HepG2 (cell line): Measurements from ENCODE around the gene ILRUN. TPM values are rescaled to one million over a fixed set of nuclear protein-coding genes. Genes with fewer than 3 reads are reported as not detected.
A peak's percentile ranks its signal among the peaks of the same experiment; 100 is the strongest.

Experiments used
- GFI1 ChIP-seq: sonication (generic); formaldehyde crosslinking; IDR thresholded peaks from 2 replicates; pipeline ENCODE4 v1.5.0; 2020; ENCODE audit warnings: missing genetic modification reagents, mild to moderate bottlenecking, borderline replicate concordance
- HDAC1 ChIP-seq: sonication (generic); formaldehyde crosslinking; IDR thresholded peaks from 2 replicates; pipeline ENCODE4 v1.5.1; 2020; ENCODE audit warnings: mild to moderate bottlenecking, missing genetic modification reagents
- HNF1B ChIP-seq: sonication (generic); formaldehyde crosslinking; IDR thresholded peaks from 2 replicates; pipeline ENCODE4 v1.5.1; 2020; ENCODE audit warnings: mild to moderate bottlenecking, moderate library complexity, missing genetic modification reagents
- IKZF4 ChIP-seq: sonication (generic); formaldehyde crosslinking; IDR thresholded peaks from 2 replicates; pipeline ENCODE4 v1.5.1; 2020; ENCODE audit warnings: borderline replicate concordance, mild to moderate bottlenecking, low read depth, missing genetic modification reagents; ENCODE audit errors: not compliant biosample characterization
- LBX2 ChIP-seq: sonication (generic); formaldehyde crosslinking; IDR thresholded peaks from 2 replicates; pipeline ENCODE4 v1.5.0; 2020; ENCODE audit warnings: missing genetic modification reagents, mild to moderate bottlenecking, borderline replicate concordance
- NFATC3 ChIP-seq: sonication (generic); formaldehyde crosslinking; IDR thresholded peaks from 2 replicates; pipeline ENCODE4 v1.5.1; 2020; ENCODE audit warnings: mild to moderate bottlenecking, missing genetic modification reagents
- SATB2 ChIP-seq: sonication (generic); formaldehyde crosslinking; IDR thresholded peaks from 2 replicates; pipeline ENCODE4 v1.5.0; 2020; ENCODE audit warnings: missing genetic modification reagents
- SMYD3 ChIP-seq: sonication (generic); formaldehyde crosslinking; IDR thresholded peaks from 2 replicates; pipeline ENCODE4 v1.8.1; 2023; ENCODE audit warnings: mild to moderate bottlenecking, missing genetic modification reagents
- TEAD3 ChIP-seq: optimal IDR thresholded peaks from 2 replicates; pipeline ENCODE3; 2016; ENCODE audit warnings: borderline replicate concordance
- THAP9 ChIP-seq: sonication (generic); formaldehyde crosslinking; IDR thresholded peaks from 2 replicates; pipeline ENCODE4; 2020; ENCODE audit warnings: missing genetic modification reagents, mild to moderate bottlenecking, borderline replicate concordance
- ZNF235 ChIP-seq: sonication (generic); formaldehyde crosslinking; IDR thresholded peaks from 2 replicates; pipeline ENCODE4 v1.8.1; 2023; ENCODE audit warnings: mild to moderate bottlenecking, missing genetic modification reagents, borderline replicate concordance
- ZNF609 ChIP-seq: sonication (generic); formaldehyde crosslinking; IDR thresholded peaks from 2 replicates; pipeline ENCODE4 v1.4.0; 2020; ENCODE audit warnings: mild to moderate bottlenecking, missing genetic modification reagents, borderline replicate concordance
- ZNF644 ChIP-seq: IDR thresholded peaks from 2 replicates; pipeline ENCODE4 v1.6.1; 2016; ENCODE audit warnings: low read depth
- ZNF777 ChIP-seq: sonication (generic); formaldehyde crosslinking; IDR thresholded peaks from 2 replicates; pipeline ENCODE4 v1.4.0; 2020; ENCODE audit warnings: missing genetic modification reagents
- ZSCAN25 ChIP-seq: sonication (generic); formaldehyde crosslinking; IDR thresholded peaks from 2 replicates; pipeline ENCODE4 v1.8.0; 2022; ENCODE audit warnings: mild to moderate bottlenecking, missing genetic modification reagents
- polyA plus RNA-seq, 8 experiments: library from polyadenylated mRNA; depleted of rRNA in 3 of 8; stranded (reverse) in 7 of 8; unstranded in 1 of 8; fragments of >200 nt; fragmentation: Illumina TruSeq in 4 of 8; extraction: Trizol in 4 of 8; gene quantifications; 2 replicates each; pipeline versions ENCODE4 v1.2.1 to v1.2.3, GENCODE V29; 2011 to 2016; ENCODE audit warnings: low read depth in 4 of 8, missing spikeins in 1 of 8, mixed read lengths in 1 of 8; ENCODE audit not compliant: insufficient read depth in 1 of 8
- total RNA-seq, 5 experiments: library from RNA; depleted of rRNA; stranded (reverse); fragments of >200 nt; fragmentation: Illumina TruSeq; extraction: Trizol; gene quantifications; 2 replicates each; pipeline ENCODE4 v1.2.3, GENCODE V29; 2016; ENCODE audit warnings: low read depth in 1 of 5
- TF ChIP-seq, protein P1 (sequence below): sonication (generic); formaldehyde crosslinking; IDR thresholded peaks from 2 replicates; pipeline ENCODE4 v1.4.0; 2020; ENCODE audit warnings: missing genetic modification reagents
- TF ChIP-seq, protein P2 (sequence below): sonication (generic); formaldehyde crosslinking; IDR thresholded peaks from 2 replicates; pipeline ENCODE4 v1.5.1; 2020; ENCODE audit warnings: mild to moderate bottlenecking, missing genetic modification reagents, moderate library complexity

Gene ILRUN
- total and polyA plus RNA-seq, 2 of the 13 experiments (the other 11 are each of a cell fraction or from before 2014, with no cell fraction given) = 45.5 to 66.6 TPM

GRCh38 chr6:34696189-34696738 lies 303 bp downstream of the ILRUN start (continued):
- TF ChIP-seq HNF1B (CRISPR knock-in tag) (peak; percentile 31; the same call in 1 of the 2 replicates), TEAD3 (CRISPR knock-in tag) (no peak), NFATC3 (peak; percentile 93; the same call in 1 of the 2 replicates), THAP9 (CRISPR knock-in tag) (peak; percentile 11; the same call in 1 of the 2 replicates), ZNF777 (CRISPR knock-in tag) (peak; percentile 86), GFI1 (CRISPR knock-in tag) (peak; percentile 58; the same call in 1 of the 2 replicates), ZNF235 (CRISPR knock-in tag) (0 out of 2 replicates have a peak, but pooled peaks have one; percentile 72), SMYD3 (no peak), HDAC1 (CRISPR knock-in tag) (peak; percentile 44), LBX2 (CRISPR knock-in tag) (peak; percentile 79; the same call in 1 of the 2 replicates), IKZF4 (CRISPR knock-in tag) (peak; percentile 68), ZSCAN25 (CRISPR knock-in tag) (peak; percentile 52; the same call in 1 of the 2 replicates), SATB2 (CRISPR knock-in tag) (0 out of 2 replicates have a peak, but pooled peaks have one; percentile 41), ZNF644 (CRISPR knock-in tag) (no peak), ZNF609 (no peak)
- TF ChIP-seq, protein P1, sequence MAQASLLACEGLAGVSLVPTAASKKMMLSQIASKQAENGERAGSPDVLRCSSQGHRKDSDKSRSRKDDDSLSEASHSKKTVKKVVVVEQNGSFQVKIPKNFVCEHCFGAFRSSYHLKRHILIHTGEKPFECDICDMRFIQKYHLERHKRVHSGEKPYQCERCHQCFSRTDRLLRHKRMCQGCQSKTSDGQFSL (CRISPR knock-in tag) = peak; percentile 84
- TF ChIP-seq, protein P2, sequence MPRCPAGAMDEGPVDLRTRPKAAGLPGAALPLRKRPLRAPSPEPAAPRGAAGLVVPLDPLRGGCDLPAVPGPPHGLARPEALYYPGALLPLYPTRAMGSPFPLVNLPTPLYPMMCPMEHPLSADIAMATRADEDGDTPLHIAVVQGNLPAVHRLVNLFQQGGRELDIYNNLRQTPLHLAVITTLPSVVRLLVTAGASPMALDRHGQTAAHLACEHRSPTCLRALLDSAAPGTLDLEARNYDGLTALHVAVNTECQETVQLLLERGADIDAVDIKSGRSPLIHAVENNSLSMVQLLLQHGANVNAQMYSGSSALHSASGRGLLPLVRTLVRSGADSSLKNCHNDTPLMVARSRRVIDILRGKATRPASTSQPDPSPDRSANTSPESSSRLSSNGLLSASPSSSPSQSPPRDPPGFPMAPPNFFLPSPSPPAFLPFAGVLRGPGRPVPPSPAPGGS (CRISPR knock-in tag) = peak; percentile 70
